SU-DHL-6 (cell line): ENCODE results near the gene MOV10.

ENCODE experiments used
- EZH2phosphoT487 ChIP-seq: fragments of 200-600 bp; sonication (generic), shearing (Covaris generic); conservative IDR thresholded peaks from 2 replicates; pipeline ENCODE4 v1.6.1; 2018; ENCODE audit warnings: mild to moderate bottlenecking, antibody characterized with exemption, low read length, moderate library complexity, mixed read lengths
- TF ChIP-seq, protein P1 (sequence below): fragments of 200-600 bp; sonication (generic); IDR thresholded peaks from one replicate; pipeline ENCODE4 v1.5.1; 2017; ENCODE audit warnings: antibody characterized with exemption, mild to moderate bottlenecking, low read length, moderate library complexity; ENCODE audit not compliant: insufficient read depth, poor library complexity, severe bottlenecking

DNA sequence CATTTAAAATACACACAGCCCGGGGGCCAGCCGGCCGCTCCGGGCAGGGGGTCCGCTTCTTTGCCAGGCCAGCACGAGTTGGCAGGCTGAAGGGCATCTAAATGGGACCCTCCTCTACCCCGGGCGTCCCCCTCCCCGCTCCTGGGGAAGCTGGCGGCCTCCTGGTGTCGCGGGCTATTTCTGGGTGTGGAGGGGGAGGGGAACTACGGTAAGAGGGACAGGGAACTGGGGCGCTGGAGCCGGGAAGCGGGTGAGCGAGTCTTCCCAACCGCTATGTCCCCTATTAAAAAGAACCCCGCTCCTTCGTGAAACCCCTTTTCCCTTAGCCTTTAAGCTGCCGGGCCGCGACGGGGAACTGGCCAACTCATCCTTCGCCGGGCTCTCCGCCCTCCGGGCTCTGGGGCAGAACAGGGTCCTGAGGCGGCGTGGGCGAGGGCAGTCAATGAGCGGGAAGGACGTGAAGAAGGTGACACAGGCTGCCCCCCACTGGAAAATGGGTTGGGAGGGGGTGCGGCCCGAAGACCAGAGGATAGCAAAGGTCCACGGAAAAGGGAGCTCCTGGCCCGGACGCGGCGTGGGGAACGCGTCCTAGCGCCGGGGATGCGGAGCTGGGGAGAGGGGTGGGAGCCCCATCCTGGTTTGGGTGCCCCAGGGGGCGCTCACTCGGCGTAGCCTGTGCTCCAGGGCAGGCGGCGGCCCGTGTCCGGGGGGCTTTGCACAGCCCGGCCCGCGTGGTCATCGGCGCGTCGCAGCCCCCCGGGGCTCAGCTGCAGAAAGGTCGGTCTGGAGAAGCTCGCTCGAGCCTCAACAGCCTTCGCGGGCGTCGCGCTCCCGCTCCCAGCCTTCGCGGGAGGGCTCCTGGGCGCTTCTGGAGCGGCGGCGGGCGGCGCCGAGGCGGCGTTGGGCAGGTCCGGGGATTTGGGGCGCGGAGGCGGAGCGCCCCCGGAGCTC is 40.1 kb downstream of the MOV10 start:
- TF ChIP-seq, protein P1, sequence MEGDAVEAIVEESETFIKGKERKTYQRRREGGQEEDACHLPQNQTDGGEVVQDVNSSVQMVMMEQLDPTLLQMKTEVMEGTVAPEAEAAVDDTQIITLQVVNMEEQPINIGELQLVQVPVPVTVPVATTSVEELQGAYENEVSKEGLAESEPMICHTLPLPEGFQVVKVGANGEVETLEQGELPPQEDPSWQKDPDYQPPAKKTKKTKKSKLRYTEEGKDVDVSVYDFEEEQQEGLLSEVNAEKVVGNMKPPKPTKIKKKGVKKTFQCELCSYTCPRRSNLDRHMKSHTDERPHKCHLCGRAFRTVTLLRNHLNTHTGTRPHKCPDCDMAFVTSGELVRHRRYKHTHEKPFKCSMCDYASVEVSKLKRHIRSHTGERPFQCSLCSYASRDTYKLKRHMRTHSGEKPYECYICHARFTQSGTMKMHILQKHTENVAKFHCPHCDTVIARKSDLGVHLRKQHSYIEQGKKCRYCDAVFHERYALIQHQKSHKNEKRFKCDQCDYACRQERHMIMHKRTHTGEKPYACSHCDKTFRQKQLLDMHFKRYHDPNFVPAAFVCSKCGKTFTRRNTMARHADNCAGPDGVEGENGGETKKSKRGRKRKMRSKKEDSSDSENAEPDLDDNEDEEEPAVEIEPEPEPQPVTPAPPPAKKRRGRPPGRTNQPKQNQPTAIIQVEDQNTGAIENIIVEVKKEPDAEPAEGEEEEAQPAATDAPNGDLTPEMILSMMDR: peak; percentile 9
- no peak for TF ChIP-seq EZH2phosphoT487
